Urinary bladder (tissue), 4 donors: ENCODE measurements around the gene LRP10. TPM values are rescaled to one million over a fixed set of nuclear protein-coding genes. Genes with fewer than 3 reads are reported as not detected.

Experiments used
- DNase-seq: peaks from one replicate; pipeline ENCODE4 v3.0.0-alpha.2; 2015; ENCODE audit errors: extremely low spot score
- H3K27ac ChIP-seq: one replicate; pipeline ENCODE4 v1.5.1; 2013; ENCODE audit warnings: low read depth, mild to moderate bottlenecking, moderate library complexity
- H3K36me3 ChIP-seq: one replicate; pipeline ENCODE4 v1.6.1; 2013; ENCODE audit warnings: mild to moderate bottlenecking, moderate library complexity; ENCODE audit not compliant: insufficient read depth
- H3K4me1 ChIP-seq: one replicate; pipeline ENCODE4 v1.6.1; 2013; ENCODE audit warnings: mild to moderate bottlenecking, moderate library complexity; ENCODE audit not compliant: insufficient read depth
- H3K4me3 ChIP-seq: one replicate; pipeline ENCODE4 v1.5.1; 2013; ENCODE audit warnings: low read depth, low read length
- WGBS: extraction: QIAGEN DNeasy Blood & Tissue Kit; methylation state at CpG from one replicate; pipeline ENCODE4 v1.1.7; 2013; 5-methylcytosine and 5-hydroxymethylcytosine counted together
- polyA plus RNA-seq: library from polyadenylated mRNA; stranded (reverse); fragments of 200-250 nt; gene quantifications from one replicate; pipeline ENCODE4 v1.2.3, GENCODE V29; 2013
- total RNA-seq: library from RNA; depleted of rRNA; stranded (reverse); fragments of >200 nt; gene quantifications from one replicate; pipeline ENCODE4 v1.2.3, GENCODE V29; 2014
- donor health status: healthy with polysubstance abuse.
- donor health status: healthy.

The LRP10 gene
- total and polyA plus RNA-seq, 2 donors: 22.1 to 195 TPM

DNA sequence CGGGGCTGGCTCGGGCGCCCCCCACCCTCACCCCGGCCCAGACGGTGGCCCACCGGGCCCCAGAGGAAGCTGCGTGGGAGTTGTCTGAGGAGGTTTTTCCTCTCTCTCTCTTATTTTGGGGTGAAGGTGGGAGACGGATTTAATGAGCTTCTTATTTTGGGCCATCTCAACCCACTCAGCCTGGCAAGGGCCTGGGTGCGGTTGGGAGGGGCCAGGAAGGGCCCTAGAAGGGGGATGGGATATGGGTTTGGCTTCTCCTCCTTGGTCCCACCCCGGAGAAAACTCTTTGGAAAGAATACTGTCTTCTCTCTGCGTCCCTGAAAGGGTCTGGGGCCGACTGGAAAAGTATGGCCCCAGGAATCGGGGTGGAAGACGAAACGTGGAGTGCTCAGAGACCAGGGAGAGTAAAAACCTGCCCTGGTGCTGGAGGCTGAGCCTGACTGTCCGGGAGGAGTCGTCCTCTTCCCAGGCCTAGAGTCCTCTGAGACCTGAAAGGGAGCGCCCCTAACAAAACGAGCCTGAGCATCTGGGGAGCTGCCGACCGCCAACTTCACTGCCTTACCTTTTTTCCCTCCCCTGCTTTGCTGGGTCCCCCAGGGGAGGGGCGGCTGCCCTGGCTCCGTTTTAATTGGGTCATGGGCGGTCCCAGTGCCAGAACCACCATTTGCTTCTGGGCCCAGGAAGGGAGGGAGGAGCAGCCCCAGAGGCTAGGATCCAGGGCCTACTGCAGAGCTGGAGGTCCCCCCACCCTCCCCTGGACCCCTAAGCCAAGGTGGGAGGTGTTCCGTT, 33.6 kb upstream of the LRP10 start:
- no peak for DNase-seq
- WGBS: 10% methylated on average over 25 of the region's 25 CpGs
- Histone ChIP-seq H3K4me1 (no peaks in the 10 kb centered on the region), H3K27ac (peak overlapping the region; percentile 95), H3K4me3 (peak overlapping the region; percentile 90), H3K36me3 (peaks cover 3% of the 10 kb centered on the region)

DNA sequence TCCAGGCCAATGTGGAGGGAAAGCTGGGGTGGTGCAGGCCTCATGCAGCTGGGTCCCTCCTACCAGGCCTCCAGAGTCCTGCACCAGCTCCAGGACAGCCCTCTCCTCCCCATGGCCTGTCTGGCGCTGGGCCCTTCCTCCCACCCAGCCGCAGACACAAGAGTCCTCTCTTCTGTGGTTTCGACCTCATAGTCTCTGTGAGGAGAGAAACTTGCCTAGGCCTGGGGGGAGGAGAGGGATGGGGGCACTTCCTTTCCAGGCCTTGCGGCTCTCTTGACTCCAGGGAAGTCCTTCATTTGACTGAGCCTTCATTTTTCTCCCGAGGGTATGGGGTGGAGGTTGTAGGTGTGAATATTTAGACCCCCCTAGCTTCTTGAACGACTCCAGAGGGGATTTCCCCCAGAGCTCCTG, 32.9 kb upstream of the LRP10 start:
- Histone ChIP-seq H3K36me3 (peaks cover 8% of the 10 kb centered on the region), H3K4me3 (peak overlapping the region; percentile 90), H3K27ac (peak overlapping the region; percentile 95), H3K4me1 (no peaks in the 10 kb centered on the region)
- WGBS: 4% methylated on average over 6 of the region's 6 CpGs
- no peak for DNase-seq

DNA sequence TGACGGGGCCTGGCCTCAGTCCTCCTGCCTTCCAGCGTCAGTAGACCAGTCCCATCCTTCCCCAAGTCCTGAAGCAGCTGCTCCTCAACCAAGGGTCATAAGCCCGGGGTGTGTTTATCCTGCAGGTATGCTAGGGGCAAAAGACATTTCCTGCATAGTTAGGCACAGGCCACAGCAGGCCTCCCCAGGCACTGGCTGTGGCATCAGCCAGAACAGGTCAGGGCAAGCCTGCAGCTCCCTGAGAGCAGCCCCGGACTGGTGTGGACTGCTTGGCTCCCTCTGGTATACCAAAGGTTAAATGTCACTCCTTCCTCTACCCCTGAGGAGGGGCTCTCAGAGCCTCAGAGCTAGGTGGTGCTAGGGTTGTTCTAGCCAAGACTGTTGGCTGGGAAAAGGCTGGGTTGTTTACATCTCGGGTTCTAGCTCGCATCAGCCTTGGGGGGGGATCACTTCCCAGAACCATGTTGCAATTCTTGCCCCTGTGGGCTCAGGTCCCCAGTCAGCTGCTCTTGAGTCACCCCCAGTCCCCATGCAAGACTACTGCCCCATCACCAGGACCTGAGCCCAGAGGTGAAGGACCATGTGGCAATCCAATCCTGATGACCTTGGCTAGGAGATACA, 32.3 kb upstream of the LRP10 start:
- H3K27ac ChIP-seq: peak overlapping the region; percentile 95
- peak overlapping the region; percentile 90 for H3K4me3 ChIP-seq
- DNase-seq: no peak
- peaks cover 8% of the 10 kb centered on the region for H3K36me3 ChIP-seq
- no peaks in the 10 kb centered on the region for H3K4me1 ChIP-seq
- 20% methylated on average over 6 of the region's 6 CpGs for WGBS

DNA sequence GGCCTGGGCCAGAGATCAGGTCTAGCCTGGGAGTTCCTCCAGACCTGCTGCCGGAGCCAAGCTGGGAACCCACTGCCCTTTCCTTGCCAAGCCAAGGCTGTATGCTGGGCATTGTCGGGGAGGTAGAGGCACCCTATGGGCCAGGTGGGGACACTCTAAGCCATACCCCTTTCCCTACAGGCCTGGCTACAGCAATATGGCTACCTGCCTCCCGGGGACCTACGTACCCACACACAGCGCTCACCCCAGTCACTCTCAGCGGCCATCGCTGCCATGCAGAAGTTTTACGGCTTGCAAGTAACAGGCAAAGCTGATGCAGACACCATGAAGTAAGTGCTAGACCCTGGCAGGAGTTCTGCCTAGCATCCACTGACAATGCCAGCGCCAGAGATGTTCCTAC, 30.2 kb upstream of the LRP10 start:
- Histone ChIP-seq H3K36me3 (peaks cover 11% of the 10 kb centered on the region), H3K27ac (peak overlapping the region; percentile 27), H3K4me3 (no peak overlapping the region), H3K4me1 (no peaks in the 10 kb centered on the region)
- no peak for DNase-seq
- 89% methylated on average over 9 of the region's 9 CpGs for WGBS

DNA sequence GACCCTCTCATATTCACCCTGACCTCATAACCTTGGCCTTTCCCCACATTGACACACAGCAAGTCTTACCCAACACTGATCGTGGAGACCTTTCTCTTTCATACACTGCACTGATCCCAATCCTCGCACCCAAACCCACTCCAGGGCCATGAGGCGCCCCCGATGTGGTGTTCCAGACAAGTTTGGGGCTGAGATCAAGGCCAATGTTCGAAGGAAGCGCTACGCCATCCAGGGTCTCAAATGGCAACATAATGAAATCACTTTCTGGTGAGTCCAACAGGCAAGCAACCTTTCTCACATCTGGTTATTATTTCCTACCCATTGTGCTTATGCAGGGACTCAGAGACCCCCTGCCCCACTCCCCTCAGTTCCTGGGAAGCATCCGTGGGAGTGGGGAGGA, 29.8 kb upstream of the LRP10 start:
- H3K27ac ChIP-seq: no peak overlapping the region
- H3K4me1 ChIP-seq: no peaks in the 10 kb centered on the region
- 91% methylated on average over 8 of the region's 8 CpGs for WGBS

DNA sequence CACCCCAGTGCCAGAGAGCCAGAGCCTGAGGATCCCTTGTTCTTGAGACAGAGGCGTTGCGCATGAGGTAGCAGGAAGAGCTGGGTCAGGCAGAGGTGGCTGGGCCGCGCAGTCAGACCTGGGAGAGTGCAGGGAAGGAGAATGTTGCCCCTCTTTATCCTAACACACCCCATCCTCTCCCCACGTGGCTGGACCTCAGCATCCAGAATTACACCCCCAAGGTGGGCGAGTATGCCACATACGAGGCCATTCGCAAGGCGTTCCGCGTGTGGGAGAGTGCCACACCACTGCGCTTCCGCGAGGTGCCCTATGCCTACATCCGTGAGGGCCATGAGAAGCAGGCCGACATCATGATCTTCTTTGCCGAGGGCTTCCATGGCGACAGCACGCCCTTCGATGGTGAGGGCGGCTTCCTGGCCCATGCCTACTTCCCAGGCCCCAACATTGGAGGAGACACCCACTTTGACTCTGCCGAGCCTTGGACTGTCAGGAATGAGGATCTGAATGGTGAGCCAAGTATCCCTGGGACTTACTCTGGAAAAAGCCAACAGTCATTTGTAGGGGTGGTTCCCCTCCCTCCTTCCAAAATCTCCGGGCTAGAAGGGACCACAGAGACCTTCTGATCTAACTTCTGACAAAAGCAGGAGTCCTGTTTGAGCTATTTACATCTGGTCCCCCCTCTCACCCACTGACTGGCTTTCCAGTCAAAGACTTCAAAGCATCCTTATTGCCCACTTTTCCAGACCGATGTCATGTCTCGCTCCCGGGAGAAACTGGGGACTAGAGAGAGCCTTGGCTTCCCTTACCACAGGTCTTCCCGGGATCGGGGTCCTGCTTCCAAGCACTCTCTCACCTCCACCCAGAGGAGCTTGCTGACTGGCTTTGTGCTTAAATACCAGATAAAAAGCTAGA, 29.1 kb upstream of the LRP10 start:
- Histone ChIP-seq H3K27ac (no peak overlapping the region), H3K4me1 (no peaks in the 10 kb centered on the region), H3K4me3 (no peak overlapping the region), H3K36me3 (peaks cover 11% of the 10 kb centered on the region)
- DNase-seq: no peak
- 86% methylated on average over 28 of the region's 28 CpGs for WGBS

More for the DNA sequence above, 29.8 kb upstream of the LRP10 start:
- DNase-seq: no peak
- no peak overlapping the region for H3K4me3 ChIP-seq
- H3K36me3 ChIP-seq: peaks cover 11% of the 10 kb centered on the region

DNA sequence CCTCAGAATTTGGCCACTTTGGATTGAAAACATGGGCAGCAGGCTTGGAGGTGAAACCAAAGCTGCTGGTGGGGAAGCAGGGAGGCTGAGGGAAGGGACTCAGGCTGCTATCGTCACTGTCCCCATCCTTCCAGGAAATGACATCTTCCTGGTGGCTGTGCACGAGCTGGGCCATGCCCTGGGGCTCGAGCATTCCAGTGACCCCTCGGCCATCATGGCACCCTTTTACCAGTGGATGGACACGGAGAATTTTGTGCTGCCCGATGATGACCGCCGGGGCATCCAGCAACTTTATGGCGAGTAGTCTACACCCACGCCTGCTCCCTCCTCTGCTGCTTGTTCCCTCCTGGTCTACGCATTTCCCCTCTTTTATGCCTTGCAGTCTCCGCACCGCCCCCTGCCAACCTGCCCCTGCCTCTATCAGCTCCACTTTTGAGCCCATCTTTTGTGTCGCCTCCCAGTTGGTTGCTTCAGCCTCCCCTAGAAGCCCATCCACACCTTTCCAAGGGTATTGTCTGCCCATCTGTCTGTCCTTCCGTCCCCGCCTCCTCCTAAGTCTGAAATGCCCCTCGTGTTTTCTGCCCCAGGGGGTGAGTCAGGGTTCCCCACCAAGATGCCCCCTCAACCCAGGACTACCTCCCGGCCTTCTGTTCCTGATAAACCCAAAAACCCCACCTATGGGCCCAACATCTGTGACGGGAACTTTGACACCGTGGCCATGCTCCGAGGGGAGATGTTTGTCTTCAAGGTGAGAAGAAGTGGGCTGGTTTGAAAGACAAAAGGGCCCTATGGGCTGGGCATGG, 28.2 kb upstream of the LRP10 start:
- Histone ChIP-seq H3K36me3 (peaks cover 11% of the 10 kb centered on the region), H3K27ac (no peak overlapping the region), H3K4me1 (no peaks in the 10 kb centered on the region), H3K4me3 (no peak overlapping the region)
- DNase-seq: no peak
- 90% methylated on average over 21 of the region's 21 CpGs for WGBS

DNA sequence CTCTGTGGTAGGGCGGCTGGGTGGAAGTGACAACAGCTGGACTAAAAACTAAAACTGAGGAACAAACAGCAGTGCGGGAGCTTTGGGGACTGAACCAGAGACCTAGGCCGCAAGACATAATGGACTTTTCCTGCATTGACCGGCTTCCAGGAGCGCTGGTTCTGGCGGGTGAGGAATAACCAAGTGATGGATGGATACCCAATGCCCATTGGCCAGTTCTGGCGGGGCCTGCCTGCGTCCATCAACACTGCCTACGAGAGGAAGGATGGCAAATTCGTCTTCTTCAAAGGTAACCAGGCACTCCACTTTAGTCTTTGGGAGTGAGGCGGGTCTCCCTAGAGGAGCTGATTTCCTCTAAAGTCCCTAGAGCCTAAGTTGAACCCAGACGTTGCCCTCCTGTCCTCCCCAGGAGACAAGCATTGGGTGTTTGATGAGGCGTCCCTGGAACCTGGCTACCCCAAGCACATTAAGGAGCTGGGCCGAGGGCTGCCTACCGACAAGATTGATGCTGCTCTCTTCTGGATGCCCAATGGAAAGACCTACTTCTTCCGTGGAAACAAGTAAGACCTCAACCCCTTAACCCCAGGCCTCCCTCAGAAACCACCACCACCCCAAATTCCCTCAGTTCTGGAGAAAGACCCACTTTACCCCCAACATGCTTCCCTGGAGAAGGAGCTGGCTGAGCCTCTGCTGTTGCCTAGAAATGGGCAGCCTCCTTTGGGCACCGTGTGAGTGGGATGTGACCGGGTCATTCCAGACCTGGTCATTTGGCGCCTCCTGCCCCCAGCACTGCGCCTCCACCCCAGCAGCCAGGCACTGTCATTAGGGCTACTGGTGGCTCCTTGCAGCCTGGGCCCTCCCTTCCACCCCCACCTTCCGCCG, 27.1 kb upstream of the LRP10 start:
- Histone ChIP-seq H3K27ac (no peak overlapping the region), H3K4me1 (no peaks in the 10 kb centered on the region)
- no peak for DNase-seq

DNA sequence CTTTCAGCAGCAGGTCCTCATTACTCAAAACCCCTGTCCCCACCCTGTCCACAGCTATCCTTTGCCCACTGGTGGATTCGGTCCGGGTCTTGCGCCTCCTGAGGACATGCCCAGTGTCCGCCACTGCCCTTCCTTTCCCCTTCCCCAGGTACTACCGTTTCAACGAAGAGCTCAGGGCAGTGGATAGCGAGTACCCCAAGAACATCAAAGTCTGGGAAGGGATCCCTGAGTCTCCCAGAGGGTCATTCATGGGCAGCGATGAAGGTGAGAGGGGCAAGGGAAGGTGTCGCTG, 26.5 kb upstream of the LRP10 start:
- Histone ChIP-seq H3K4me1 (no peaks in the 10 kb centered on the region), H3K36me3 (peaks cover 11% of the 10 kb centered on the region), H3K4me3 (no peak overlapping the region), H3K27ac (no peak overlapping the region)
- 93% methylated on average over 9 of the region's 9 CpGs for WGBS
- DNase-seq: no peak

More for the DNA sequence above, 27.1 kb upstream of the LRP10 start:
- Histone ChIP-seq H3K36me3 (peaks cover 11% of the 10 kb centered on the region), H3K4me3 (no peak overlapping the region)
- WGBS: 88% methylated on average over 22 of the region's 22 CpGs

DNA sequence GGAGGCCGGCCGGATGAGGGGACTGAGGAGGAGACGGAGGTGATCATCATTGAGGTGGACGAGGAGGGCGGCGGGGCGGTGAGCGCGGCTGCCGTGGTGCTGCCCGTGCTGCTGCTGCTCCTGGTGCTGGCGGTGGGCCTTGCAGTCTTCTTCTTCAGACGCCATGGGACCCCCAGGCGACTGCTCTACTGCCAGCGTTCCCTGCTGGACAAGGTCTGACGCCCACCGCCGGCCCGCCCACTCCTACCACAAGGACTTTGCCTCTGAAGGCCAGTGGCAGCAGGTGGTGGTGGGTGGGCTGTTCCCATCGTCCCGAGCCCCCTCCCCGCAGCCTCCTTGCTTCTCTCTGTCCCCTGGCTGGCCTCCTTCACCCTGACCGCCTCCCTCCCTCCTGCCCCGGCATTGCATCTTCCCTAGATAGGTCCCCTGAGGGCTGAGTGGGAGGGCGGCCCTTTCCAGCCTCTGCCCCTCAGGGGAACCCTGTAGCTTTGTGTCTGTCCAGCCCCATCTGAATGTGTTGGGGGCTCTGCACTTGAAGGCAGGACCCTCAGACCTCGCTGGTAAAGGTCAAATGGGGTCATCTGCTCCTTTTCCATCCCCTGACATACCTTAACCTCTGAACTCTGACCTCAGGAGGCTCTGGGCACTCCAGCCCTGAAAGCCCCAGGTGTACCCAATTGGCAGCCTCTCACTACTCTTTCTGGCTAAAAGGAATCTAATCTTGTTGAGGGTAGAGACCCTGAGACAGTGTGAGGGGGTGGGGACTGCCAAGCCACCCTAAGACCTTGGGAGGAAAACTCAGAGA, 25.5 kb upstream of the LRP10 start:
- H3K27ac ChIP-seq: peak overlapping the region; percentile 76
- peaks cover 11% of the 10 kb centered on the region for H3K36me3 ChIP-seq
- no peaks in the 10 kb centered on the region for H3K4me1 ChIP-seq
- H3K4me3 ChIP-seq: no peak overlapping the region
- WGBS: 79% methylated on average over 26 of the region's 26 CpGs
- no peak for DNase-seq

DNA sequence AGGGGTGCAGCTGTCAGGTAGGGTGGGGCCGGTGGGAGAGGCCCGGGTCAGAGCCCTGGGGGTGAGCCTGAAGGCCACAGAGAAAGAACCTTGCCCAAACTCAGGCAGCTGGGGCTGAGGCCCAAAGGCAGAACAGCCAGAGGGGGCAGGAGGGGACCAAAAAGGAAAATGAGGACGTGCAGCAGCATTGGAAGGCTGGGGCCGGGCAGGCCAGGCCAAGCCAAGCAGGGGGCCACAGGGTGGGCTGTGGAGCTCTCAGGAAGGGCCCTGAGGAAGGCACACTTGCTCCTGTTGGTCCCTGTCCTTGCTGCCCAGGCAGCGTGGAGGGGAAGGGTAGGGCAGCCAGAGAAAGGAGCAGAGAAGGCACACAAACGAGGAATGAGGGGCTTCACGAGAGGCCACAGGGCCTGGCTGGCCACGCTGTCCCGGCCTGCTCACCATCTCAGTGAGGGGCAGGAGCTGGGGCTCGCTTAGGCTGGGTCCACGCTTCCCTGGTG, 24.7 kb upstream of the LRP10 start:
- 64% methylated on average over 11 of the region's 11 CpGs for WGBS
- Histone ChIP-seq H3K4me3 (no peak overlapping the region), H3K4me1 (no peaks in the 10 kb centered on the region), H3K27ac (peak overlapping the region; percentile 71), H3K36me3 (peaks cover 8% of the 10 kb centered on the region)
- no peak for DNase-seq
